Measurements from ENCODE around the gene RIOK1. TPM values are rescaled to one million over a fixed set of nuclear protein-coding genes. Genes with fewer than 3 reads are reported as not detected.

The RIOK1 gene
- total and polyA plus RNA-seq, 2 of the 8 experiments (the other 6 are each of a cell fraction or from before 2014, with no cell fraction given) = 11.8 to 26.9 TPM

GRCh38 chr6:7449018-7449417 is 59.4 kb downstream of the RIOK1 start:
- Histone ChIP-seq H3K36me3 (ENCODE audit: control insufficient read depth in 2 of 4, insufficient read depth in 4 of 4, low read length in 3 of 4) (no peaks in the 10 kb centered on the region), H3K23me2 (ENCODE audit: low read depth, low read length) (0 out of 2 replicates have a peak, but pooled peaks cover 2% of the 10 kb centered on the region), H3K4ac (replicated peaks; ENCODE audit: insufficient read length, low read depth, low read length) (no peak overlapping the region), H2BK20ac (ENCODE audit: low read length) (no peak overlapping the region), H3K79me2 (ENCODE audit: control insufficient read depth in 1 of 2, insufficient read depth in 2 of 2, low read length in 2 of 2) (no peaks in the 10 kb centered on the region), H2BK15ac (ENCODE audit: low read length) (no peak overlapping the region), H2AK5ac (ENCODE audit: low read depth, low read length) (no peak overlapping the region), H3K4me2 (ENCODE audit: insufficient read depth in 1 of 2, low read depth in 2 of 2, low read length in 2 of 2) (no peak overlapping the region), H3K27me3 (replicated peaks in 1 of 4; ENCODE audit: control insufficient read depth in 3 of 4, extremely low read depth in 1 of 4, insufficient read depth in 3 of 4, low read length in 3 of 4) (no peaks in the 10 kb centered on the region), H3K14ac (ENCODE audit: insufficient read length) (no peak overlapping the region), H4K20me1 (replicated peaks in 1 of 2; ENCODE audit: control insufficient read depth in 1 of 2, insufficient read depth in 2 of 2, low read length in 2 of 2) (no peaks in the 10 kb centered on the region), H4K8ac (ENCODE audit: extremely low read depth, insufficient read depth, low read length) (no peak overlapping the region), H3K56ac (replicated peaks; ENCODE audit: insufficient read length, low read depth, low read length) (no peak overlapping the region), H2BK5ac (ENCODE audit: low read depth, low read length) (no peak overlapping the region), H3K9ac (replicated peaks in 1 of 4; ENCODE audit: extremely low read depth in 1 of 4, low read depth in 3 of 4, low read length in 3 of 4) (no peak overlapping the region), H3K27ac (ENCODE audit: low read depth, low read length) (no peak overlapping the region), H4K91ac (replicated peaks; ENCODE audit: insufficient read length, low read length) (no peak overlapping the region), H3K79me1 (ENCODE audit: low read depth, low read length) (no peaks in the 10 kb centered on the region), H2BK120ac (replicated peaks; ENCODE audit: low read depth, low read length) (no peak overlapping the region), H3K4me1 (replicated peaks in 1 of 4; ENCODE audit: control insufficient read depth in 3 of 4, insufficient read depth in 4 of 4, low read length in 3 of 4) (peaks cover 0 to 6% (median 4%) of the 10 kb centered on the region in 4 experiments; a peak in 3 of 7 replicates), H2BK12ac (ENCODE audit: low read depth, low read length) (no peak overlapping the region), H3K18ac (ENCODE audit: extremely low read depth, low read length) (no peak overlapping the region), H3K23ac (ENCODE audit: insufficient read length) (no peak overlapping the region), H2AFZ (ENCODE audit: low read length) (no peak overlapping the region), H3K4me3 (ENCODE audit: extremely low read depth in 1 of 4, insufficient read depth in 2 of 4, low read depth in 3 of 4, low read length in 4 of 4) (no peak overlapping the region), H3K9me3 (ENCODE audit: insufficient read depth in 2 of 2, low read depth in 1 of 2, low read length in 1 of 2) (no peaks in the 10 kb centered on the region), H4K5ac (ENCODE audit: insufficient read length, low read depth, low read length) (no peak overlapping the region)
- FAIRE-seq = no peak
- ChIA-PET CTCF (ENCODE audit: partially characterized antibody) (no interaction called here), POLR2A (ENCODE audit: partially characterized antibody) (no interaction called here)
- 62% methylated on average over 4 of the region's 4 CpGs; no CpG with 5 or more reads in 1 of the 2 experiments for WGBS, 2 experiments (ENCODE audit: extremely low coverage in 1 of 2, insufficient coverage in 1 of 2, insufficient read length in 1 of 2, insufficient replicate concordance in 2 of 2, low coverage in 1 of 2, low lambda C conversion rate in 2 of 2, missing lambda C conversion rate in 1 of 2)
- TF ChIP-seq CBX8 (IDR thresholded peaks at IDR 0.05; ENCODE audit: borderline replicate concordance, low read depth, low read length) (no peak), NANOG (IDR thresholded peaks at IDR 0.05; ENCODE audit: insufficient read depth, low read depth, low read length, poor library complexity, severe bottlenecking) (no peak), TAF1 (IDR thresholded peaks at IDR 0.05; ENCODE audit: low read depth, low read length) (no peak)
- DNase-seq (ENCODE audit: low read depth in 1 of 2, low spot score in 2 of 2) = no peak

Measured in H1 (cell line).